HCEC 1CT (cell line): ENCODE results near the gene TRAF2.
"Not testable (repeated sequence)": the region's sequence is repeated elsewhere in the genome, so short reads cannot be mapped to it uniquely, and the experiment has no call there.

ENCODE experiments used
- DNase-seq: peaks from one replicate; pipeline ENCODE4 v3.0.0-alpha.2; 2017

Gene TRAF2

GRCh38 chr9:136885950-136886578 is at the start of gene TRAF2:
TRAF2 (plus strand) TSS chr9:136886516; CDS start chr9:136898741, 12,225 bp downstream.
- peak; percentile 98 for DNase-seq

GRCh38 chr9:136837146-136837855 is 49.0 kb upstream of the TRAF2 start:
- no peak for DNase-seq

GRCh38 chr9:136837856-136838277 is 48.4 kb upstream of the TRAF2 start:
- not testable (repeated sequence) for DNase-seq

- DNase-seq: no peak
Measured at GRCh38 chr9:136838314-136839228, 47.7 kb upstream of the TRAF2 start.

GRCh38 chr9:136839229-136840139 is 46.8 kb upstream of the TRAF2 start:
- DNase-seq: no peak

- no peak for DNase-seq
Measured at GRCh38 chr9:136840140-136840876, 46.0 kb upstream of the TRAF2 start.

- DNase-seq: peak; percentile 38
Measured at GRCh38 chr9:136840877-136841645, 45.3 kb upstream of the TRAF2 start.

GRCh38 chr9:136841646-136842379 is 44.5 kb upstream of the TRAF2 start:
- not testable (repeated sequence) for DNase-seq

- peak; percentile 57 for DNase-seq
Measured at GRCh38 chr9:136842380-136842948, 43.9 kb upstream of the TRAF2 start, which contains the start of gene AJM1. AJM1 (plus strand) TSS chr9:136842478; CDS start chr9:136844415, 1,937 bp downstream.

GRCh38 chr9:136843159-136843800 is 43.0 kb upstream of the TRAF2 start:
- DNase-seq: not testable (repeated sequence)

- not testable (repeated sequence) for DNase-seq
Measured at GRCh38 chr9:136843801-136844740, 42.2 kb upstream of the TRAF2 start.

- DNase-seq: no peak
Measured at GRCh38 chr9:136844761-136845464, 41.4 kb upstream of the TRAF2 start.

- no peak for DNase-seq
Measured at GRCh38 chr9:136845465-136846260, 40.7 kb upstream of the TRAF2 start.

GRCh38 chr9:136846376-136847087 is 39.8 kb upstream of the TRAF2 start:
- DNase-seq: no peak

- no peak for DNase-seq
Measured at GRCh38 chr9:136847088-136847825, 39.1 kb upstream of the TRAF2 start.
